Endothelial cell of umbilical vein (primary cell): Measurements from ENCODE around the gene CCDC179. TPM values are rescaled to one million over a fixed set of nuclear protein-coding genes. Genes with fewer than 3 reads are reported as not detected.

Experiments used
- BruUV-seq: library from RNA; stranded (reverse); fragments of 400-500 nt; replicated peaks from 2 replicates; lab custom pipeline; 2021; lab: Mats Ljungman, UMichigan
- CTCF ChIA-PET: fragments of 300-600, 350-600 bp; sonication (Branson Sonifier 250); formaldehyde crosslinking; loops from one replicate; lab custom pipeline; 2021; ENCODE audit warnings: antibody characterized with exemption, inconsistent platforms; lab: Charles Lee
- POLR2A ChIA-PET: fragments of 300-600, 350-600 bp; sonication (Branson Sonifier 250); formaldehyde crosslinking; loops from one replicate; lab custom pipeline; 2021; ENCODE audit warnings: antibody characterized with exemption, inconsistent platforms; lab: Charles Lee
- DNase-seq: peaks from one replicate; pipeline ENCODE4 v3.0.0-alpha.2; 2011; ENCODE audit warnings: low read depth, low spot score
- FAIRE-seq: peaks from 2 replicates; lab custom pipeline; 2011; peaks lifted over from hg19 to GRCh38; lab: Jason Lieb, UNC
- H2AFZ ChIP-seq: 2 replicates; pipeline ENCODE4 v1.6.0; 2012; ENCODE audit warnings: low read depth, low read length, control low read depth, inconsistent platforms
- H3K27ac ChIP-seq: 2 replicates; pipeline ENCODE4 v1.5.1; 2011; ENCODE audit warnings: low read depth, mild to moderate bottlenecking, control low read depth, low read length, moderate library complexity; ENCODE audit not compliant: insufficient read depth
- H3K27me3 ChIP-seq, 2 experiments: 2 replicates each; pipeline versions ENCODE4 v1.6.0 to v1.6.1; 2011; ENCODE audit warnings: low read length in 2 of 2, mixed read lengths in 1 of 2; ENCODE audit not compliant: control insufficient read depth in 2 of 2, insufficient read depth in 2 of 2
- H3K36me3 ChIP-seq, 2 experiments: 2 replicates in 1 of 2; 3 replicates in 1 of 2; pipeline ENCODE4 v1.5.1; 2011; ENCODE audit warnings: low read length in 2 of 2, mild to moderate bottlenecking in 1 of 2, moderate library complexity in 1 of 2; ENCODE audit not compliant: control insufficient read depth in 2 of 2, insufficient read depth in 2 of 2; ENCODE audit errors: extremely low read depth in 1 of 2
- H3K4me1 ChIP-seq: 3 replicates; pipeline ENCODE4 v1.5.1; 2011; ENCODE audit warnings: mild to moderate bottlenecking, low read length; ENCODE audit not compliant: control insufficient read depth, insufficient read depth; ENCODE audit errors: extremely low read depth
- H3K4me2 ChIP-seq: 2 replicates; pipeline ENCODE4 v1.6.1; 2011; ENCODE audit warnings: low read length, control low read depth, mixed read lengths; ENCODE audit not compliant: insufficient read depth
- H3K4me3 ChIP-seq, 3 experiments: fragments of 200-600 bp in 1 of 3; sonication (generic), shearing (Covaris generic) in 1 of 3; replicated peaks in 1 of 3; 2 replicates each; pipeline ENCODE4 v1.5.1; 2011 to 2016; ENCODE audit warnings: control low read depth in 3 of 3, low read length in 3 of 3, mild to moderate bottlenecking in 2 of 3, inconsistent platforms in 1 of 3, low read depth in 1 of 3, moderate library complexity in 1 of 3; ENCODE audit not compliant: insufficient read depth in 1 of 3
- H3K79me2 ChIP-seq: 2 replicates; pipeline ENCODE4 v1.6.0; 2012; ENCODE audit warnings: low read length, inconsistent platforms; ENCODE audit not compliant: control insufficient read depth, insufficient read depth
- H3K9ac ChIP-seq: replicated peaks from 2 replicates; pipeline ENCODE3; 2011; ENCODE audit warnings: low read length, control low read depth; ENCODE audit not compliant: insufficient read depth; ENCODE audit errors: extremely low read depth
- H3K9me1 ChIP-seq: replicated peaks from 3 replicates; pipeline ENCODE4 v1.6.0; 2011; ENCODE audit warnings: mild to moderate bottlenecking, low read length; ENCODE audit not compliant: control insufficient read depth, insufficient read depth; ENCODE audit errors: extremely low read depth
- H3K9me3 ChIP-seq: replicated peaks from 2 replicates; pipeline ENCODE4 v1.5.1; 2012; ENCODE audit warnings: low read length, inconsistent platforms; ENCODE audit not compliant: control insufficient read depth, insufficient read depth
- H4K20me1 ChIP-seq: replicated peaks from 2 replicates; pipeline ENCODE3; 2011; ENCODE audit warnings: mild to moderate bottlenecking, low read length; ENCODE audit not compliant: control insufficient read depth, insufficient read depth; ENCODE audit errors: extremely low read depth
- CTCF ChIP-seq, 2 donors: IDR thresholded peaks; 1 replicate in 1 of 2; 2 replicates in 1 of 2; pipeline ENCODE4 v1.5.1; 2011; ENCODE audit warnings: low read length in 2 of 2, mild to moderate bottlenecking in 2 of 2, moderate library complexity in 2 of 2, control low read depth in 1 of 2, inconsistent platforms in 1 of 2, low read depth in 1 of 2; ENCODE audit not compliant: insufficient read depth in 1 of 2; ENCODE audit errors: extremely low read depth in 1 of 2
- EZH2 ChIP-seq: IDR thresholded peaks from 2 replicates; pipeline ENCODE4 v1.6.1; 2012; ENCODE audit warnings: borderline replicate concordance, low read depth, mild to moderate bottlenecking, moderate library complexity, low read length, inconsistent platforms; ENCODE audit not compliant: severe bottlenecking
- FOS ChIP-seq: IDR thresholded peaks from 2 replicates; pipeline ENCODE4 v1.6.1; 2011; ENCODE audit warnings: mild to moderate bottlenecking, low read length, moderate library complexity, borderline replicate concordance; ENCODE audit not compliant: insufficient read depth
- GATA2 ChIP-seq: IDR thresholded peaks from 2 replicates; pipeline ENCODE4 v1.7.0; 2011; ENCODE audit warnings: low read depth, mild to moderate bottlenecking, moderate library complexity, mixed read lengths, low read length; ENCODE audit not compliant: insufficient read length, insufficient read depth
- JUN ChIP-seq: IDR thresholded peaks from 2 replicates; pipeline ENCODE4 v1.6.1; 2011; ENCODE audit warnings: borderline replicate concordance, low read depth; ENCODE audit not compliant: insufficient read length, insufficient read depth
- MAX ChIP-seq: IDR thresholded peaks from 2 replicates; pipeline ENCODE4 v1.6.1; 2011; ENCODE audit not compliant: insufficient read depth, insufficient read length
- POLR2A ChIP-seq: IDR thresholded peaks from 2 replicates; pipeline ENCODE4 v1.6.1; 2012; ENCODE audit warnings: low read depth, mild to moderate bottlenecking, control low read depth, low read length
- POLR2AphosphoS5 ChIP-seq: IDR thresholded peaks from 2 replicates; pipeline ENCODE4 v1.6.1; 2012; ENCODE audit warnings: low read depth, mild to moderate bottlenecking, control low read depth, low read length, moderate library complexity; ENCODE audit not compliant: insufficient read depth
- dilution Hi-C: fragments of 300-500 bp; cut with MboI; formaldehyde crosslinking; loops from one replicate; pipeline ENCODE4 v1.15.0; 2019; ENCODE audit warnings: low sequenced_read_pairs; ENCODE audit not compliant: extremely low pct_ligation_motif_present
- intact Hi-C: fragments of 100-400 bp; cut with micrococcal nuclease; formaldehyde crosslinking; loops from one replicate; pipeline ENCODE4 v1.10.0; 2022
- polyA plus RNA-seq, 4 experiments: library from polyadenylated mRNA; depleted of rRNA in 3 of 4; stranded (reverse) in 3 of 4; unstranded in 1 of 4; fragments of >200 nt; gene quantifications; 2 replicates each; pipeline versions ENCODE4 v1.2.1 to v1.2.3, GENCODE V29; 2011 to 2012; ENCODE audit warnings: missing spikeins in 1 of 4
- total RNA-seq: library from RNA; stranded (reverse); gene quantifications from 2 replicates; pipeline ENCODE4 v1.2.3, GENCODE V29; 2021

The CCDC179 gene
- total and polyA plus RNA-seq, 2 donors (not counting 3 experiments of a cell fraction or from before 2014, with no cell fraction given), result not detected

GRCh38 chr11:22898036-22898435 is 37.8 kb upstream of the CCDC179 start:
- Histone ChIP-seq H3K4me2 (no peak overlapping the region), H3K9me1 (no peaks in the 10 kb centered on the region), H3K27ac (no peak overlapping the region), H3K9ac (no peak overlapping the region), H3K4me3 (no peak overlapping the region), H3K4me1 (no peaks in the 10 kb centered on the region), H3K27me3 (peaks cover 2% of the 10 kb centered on the region in 2 experiments), H3K9me3 (no peaks in the 10 kb centered on the region), H4K20me1 (no peaks in the 10 kb centered on the region), H3K79me2 (no peaks in the 10 kb centered on the region), H3K36me3 (no peaks in the 10 kb centered on the region), H2AFZ (no peak overlapping the region)
- dilution Hi-C loops (no loop called here), intact Hi-C loops (no loop called here)
- BruUV-seq, result no TSS peak
- POLR2A ChIA-PET, result no interaction called here
- CTCF ChIA-PET, result interaction anchor here (2.4 kb wide), 1 partner anchor 22 kb away, joined by 10 read pairs; no protein-coding TSS in a partner anchor
- no peak for TF ChIP-seq POLR2A
- TF ChIP-seq CTCF (IDR thresholded peaks at IDR 0.05; ENCODE audit: extremely low read depth in 1 of 2, insufficient read depth in 1 of 2, low read depth in 1 of 2, low read length in 2 of 2), result no peak
- no peak for TF ChIP-seq GATA2
- no peak for TF ChIP-seq JUN
- TF ChIP-seq MAX, result no peak
- no peak for TF ChIP-seq FOS
- TF ChIP-seq POLR2AphosphoS5, result no peak
- TF ChIP-seq EZH2, result no peak
- FAIRE-seq (peak; percentile 44), DNase-seq (no peak)
